Tibial nerve (tissue), 3 donors: ENCODE measurements around the gene CCDC85C.

Source experiments
- POLR2A ChIP-seq, 2 donors: fragments of 450-650 bp; IDR thresholded peaks; one replicate each; pipeline ENCODE4 v1.6.1; 2017; ENCODE audit warnings: antibody characterized with exemption in 2 of 2, mild to moderate bottlenecking in 2 of 2, moderate library complexity in 2 of 2
- TF ChIP-seq, protein P1 (sequence below), 5 experiments: fragments of 200-600 bp in 3 of 5; fragments of 450-650 bp in 2 of 5; sonication (generic) in 3 of 5; IDR thresholded peaks; one replicate each; pipeline ENCODE4 v1.5.1; 2016 to 2019; ENCODE audit warnings: antibody characterized with exemption in 5 of 5, mild to moderate bottlenecking in 3 of 5, moderate library complexity in 2 of 5

DNA sequence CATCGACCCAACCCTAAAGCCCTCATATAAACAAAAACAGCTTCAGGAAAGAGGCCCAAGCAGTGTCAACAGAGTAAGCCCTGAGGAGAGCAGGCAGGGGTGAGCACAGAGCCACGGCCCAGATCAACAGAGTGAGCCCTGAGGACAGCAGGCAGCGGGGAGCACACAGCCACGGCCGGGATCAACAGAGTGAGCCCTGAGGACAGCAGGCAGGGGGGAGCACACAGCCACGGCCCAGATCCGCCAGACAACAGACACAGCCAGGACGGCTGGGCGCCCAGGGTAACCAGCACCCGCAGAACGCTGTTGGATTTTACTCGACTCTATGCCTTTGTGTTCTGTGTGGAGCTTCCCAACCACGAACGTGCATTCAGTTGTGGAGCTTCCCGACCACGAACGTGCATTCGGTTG lies 15.0 kb downstream of the CCDC85C start:
- TF ChIP-seq, protein P1, sequence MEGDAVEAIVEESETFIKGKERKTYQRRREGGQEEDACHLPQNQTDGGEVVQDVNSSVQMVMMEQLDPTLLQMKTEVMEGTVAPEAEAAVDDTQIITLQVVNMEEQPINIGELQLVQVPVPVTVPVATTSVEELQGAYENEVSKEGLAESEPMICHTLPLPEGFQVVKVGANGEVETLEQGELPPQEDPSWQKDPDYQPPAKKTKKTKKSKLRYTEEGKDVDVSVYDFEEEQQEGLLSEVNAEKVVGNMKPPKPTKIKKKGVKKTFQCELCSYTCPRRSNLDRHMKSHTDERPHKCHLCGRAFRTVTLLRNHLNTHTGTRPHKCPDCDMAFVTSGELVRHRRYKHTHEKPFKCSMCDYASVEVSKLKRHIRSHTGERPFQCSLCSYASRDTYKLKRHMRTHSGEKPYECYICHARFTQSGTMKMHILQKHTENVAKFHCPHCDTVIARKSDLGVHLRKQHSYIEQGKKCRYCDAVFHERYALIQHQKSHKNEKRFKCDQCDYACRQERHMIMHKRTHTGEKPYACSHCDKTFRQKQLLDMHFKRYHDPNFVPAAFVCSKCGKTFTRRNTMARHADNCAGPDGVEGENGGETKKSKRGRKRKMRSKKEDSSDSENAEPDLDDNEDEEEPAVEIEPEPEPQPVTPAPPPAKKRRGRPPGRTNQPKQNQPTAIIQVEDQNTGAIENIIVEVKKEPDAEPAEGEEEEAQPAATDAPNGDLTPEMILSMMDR (IDR thresholded peaks at IDR 0.05), result no peak
- TF ChIP-seq POLR2A (IDR thresholded peaks at IDR 0.05), result no peak
